NCI-H748 (cell line): Measurements from ENCODE around the gene ZGRF1.
"Not testable (repeated sequence)": the region's sequence is repeated elsewhere in the genome, so short reads cannot be mapped to it uniquely, and the experiment has no call there.

Experiments used
- DNase-seq: peaks from one replicate; lab custom pipeline; 2025; ENCODE audit not compliant: unreplicated experiment; lab: John Stamatoyannopoulos, UW

Gene ZGRF1

DNA sequence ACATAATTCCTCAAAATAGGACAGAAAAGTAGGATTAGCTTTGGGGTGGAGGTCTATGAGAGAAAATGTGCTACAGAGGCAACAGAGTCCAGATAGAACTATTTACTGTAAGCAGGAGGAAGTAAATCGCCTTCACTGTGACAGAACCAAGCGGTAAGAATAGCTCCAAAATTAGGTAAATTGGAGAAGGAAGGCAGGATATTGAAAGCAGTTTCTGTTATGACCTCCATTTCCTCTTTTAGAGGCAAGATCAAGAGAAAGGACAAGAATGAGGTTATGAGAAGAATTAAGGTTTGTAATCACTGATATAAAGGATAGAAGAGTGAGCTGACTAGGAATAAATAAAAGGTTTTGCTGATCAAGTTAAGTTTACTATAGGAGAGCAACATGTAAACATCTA is 76.6 kb downstream of the ZGRF1 start:
- DNase-seq = no peak

DNA sequence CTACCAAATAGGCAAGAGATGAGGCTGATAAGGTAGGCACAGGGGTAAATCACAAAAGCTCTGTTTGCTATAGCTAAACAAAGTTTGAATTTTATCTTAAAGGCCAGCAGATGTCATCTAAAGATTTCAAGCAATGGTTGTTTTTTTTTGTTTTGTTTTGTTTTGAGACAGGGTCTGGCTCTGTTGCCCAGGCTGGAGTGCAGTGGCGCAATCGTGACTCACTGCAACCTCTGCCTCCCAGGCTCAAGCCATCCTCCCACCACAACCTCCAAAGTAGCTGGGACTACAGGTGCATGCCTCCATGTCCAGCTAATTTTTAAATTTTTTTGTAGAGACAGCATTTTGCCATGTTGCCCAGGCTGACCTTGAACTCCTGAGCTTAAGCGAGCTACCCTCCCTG is 77.7 kb downstream of the ZGRF1 start:
- no peak for DNase-seq

DNA sequence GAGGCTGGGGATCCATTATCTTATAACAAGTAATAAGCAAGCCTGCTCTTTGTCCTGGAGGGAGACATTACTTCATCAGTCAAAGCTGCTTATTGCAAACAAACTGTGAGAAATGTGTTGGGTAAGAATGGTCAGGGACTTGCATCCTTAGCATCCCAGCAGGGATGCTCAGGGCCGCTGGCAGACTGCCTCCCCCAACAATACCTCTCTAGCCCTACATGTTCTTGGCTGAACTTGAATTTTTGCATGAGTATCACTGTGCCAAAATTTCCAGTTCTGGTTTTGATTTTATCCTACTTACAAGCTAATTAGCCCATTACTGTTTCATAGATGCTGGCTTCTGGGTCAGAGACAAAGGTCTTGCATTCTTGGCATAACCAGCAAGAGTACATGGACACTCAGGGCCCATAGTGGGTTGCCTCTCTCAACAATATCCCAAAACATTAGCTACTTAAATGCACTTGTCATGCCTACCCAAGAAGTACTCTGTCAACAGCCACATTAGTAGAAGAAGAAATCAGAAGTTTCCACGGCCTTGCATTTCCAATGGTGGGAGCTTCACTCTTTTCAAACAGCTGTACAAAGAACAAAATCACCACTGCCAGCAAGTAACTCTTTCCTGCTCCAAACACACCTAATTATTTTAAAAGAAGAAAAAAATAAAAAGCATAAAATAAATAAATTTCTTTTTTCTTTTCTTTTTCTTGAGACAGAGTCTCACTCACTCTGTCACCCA is 78.9 kb downstream of the ZGRF1 start:
- no peak for DNase-seq

DNA sequence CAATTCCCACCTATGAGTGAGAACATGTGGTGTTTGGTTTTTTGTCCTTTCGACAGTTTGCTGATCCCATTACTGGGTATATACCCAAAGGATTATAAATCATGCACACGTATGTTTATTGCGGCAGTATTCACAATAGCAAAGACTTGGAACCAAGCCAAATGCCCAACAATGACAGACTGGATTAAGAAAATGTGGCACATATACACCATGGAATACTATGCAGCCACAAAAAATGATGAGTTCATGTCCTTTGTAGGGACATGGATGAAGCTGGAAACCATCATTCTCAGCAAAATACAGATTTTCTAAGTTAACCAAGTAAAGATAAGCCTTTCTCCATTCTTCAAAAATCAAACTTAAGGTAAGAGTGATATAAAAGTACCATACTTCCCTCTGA is 82.4 kb downstream of the ZGRF1 start:
- DNase-seq = not testable (repeated sequence)

DNA sequence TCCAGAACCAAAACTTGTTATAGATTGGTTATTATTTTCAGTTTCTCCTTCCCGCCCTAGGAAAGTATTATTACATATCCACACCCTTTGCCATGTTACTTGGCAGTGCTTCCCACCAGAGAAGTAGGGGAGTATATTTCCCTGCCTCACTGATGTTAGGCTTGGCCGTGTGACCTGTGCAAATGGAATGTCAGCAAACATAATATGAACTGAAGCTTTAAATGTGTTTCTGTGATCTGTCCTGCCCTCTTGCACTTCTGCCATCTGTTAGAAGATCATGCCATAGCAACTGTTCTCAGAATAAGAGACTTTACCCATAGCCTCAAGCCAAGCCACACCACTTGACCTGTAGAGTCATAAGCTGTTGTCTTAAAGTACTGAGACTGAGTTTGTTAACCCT is 84.0 kb downstream of the ZGRF1 start:
- DNase-seq = no peak

DNA sequence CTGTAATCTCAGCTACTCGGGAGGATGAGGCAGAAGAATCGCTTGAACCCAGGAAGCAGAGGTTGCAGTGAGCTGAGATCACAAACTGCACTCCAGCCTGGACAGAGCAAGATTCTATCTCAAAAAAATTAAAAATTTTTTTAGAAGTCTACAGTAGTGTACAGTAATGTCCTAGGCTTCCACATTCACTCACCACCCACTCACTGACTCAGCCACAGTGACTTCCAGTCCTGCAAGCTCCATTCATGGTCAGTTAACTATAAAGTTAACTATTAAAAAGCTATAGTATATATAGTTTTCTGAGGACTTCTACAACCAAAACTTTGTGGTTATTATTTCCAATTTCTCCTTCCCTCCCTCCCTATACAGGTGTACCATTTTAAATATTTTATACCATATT is 86.0 kb downstream of the ZGRF1 start:
- DNase-seq = no peak

DNA sequence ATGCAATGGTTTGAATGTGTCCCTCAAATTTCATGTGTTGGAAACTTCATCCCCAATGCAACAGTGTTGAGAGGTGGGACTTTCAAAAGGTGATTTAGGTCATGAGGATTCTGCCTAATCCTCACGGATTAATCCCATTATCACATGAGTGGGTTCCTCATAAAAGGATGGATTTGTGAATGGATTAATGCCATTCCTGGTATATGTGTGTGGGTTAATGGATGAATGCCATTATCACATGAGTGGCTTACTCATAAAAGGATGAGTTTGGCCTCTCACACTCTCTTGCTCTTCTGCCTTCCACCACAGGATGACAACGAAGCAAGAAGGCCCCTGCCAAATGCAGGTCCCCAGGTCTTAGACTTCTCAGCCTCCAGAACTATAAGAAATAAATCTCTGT is 90.2 kb downstream of the ZGRF1 start:
- DNase-seq = no peak

DNA sequence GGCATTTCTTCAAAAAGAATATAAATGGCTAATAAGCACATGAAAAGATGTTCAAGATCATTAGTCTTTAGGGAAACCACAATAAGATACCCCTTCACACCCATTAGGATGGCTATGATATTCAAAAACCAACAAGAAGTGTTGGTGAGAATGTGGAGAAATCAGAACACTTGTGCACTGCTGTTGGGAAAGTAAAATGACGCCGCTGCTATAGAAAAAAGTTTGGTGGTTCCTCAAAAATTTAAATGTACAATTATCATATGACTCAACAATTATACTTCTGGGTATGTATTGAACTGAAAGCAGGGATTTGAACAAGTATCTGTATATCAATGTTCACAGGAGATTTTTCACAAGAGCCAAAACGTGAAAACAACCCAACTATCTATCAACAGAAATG is 91.4 kb downstream of the ZGRF1 start:
- no peak for DNase-seq

DNA sequence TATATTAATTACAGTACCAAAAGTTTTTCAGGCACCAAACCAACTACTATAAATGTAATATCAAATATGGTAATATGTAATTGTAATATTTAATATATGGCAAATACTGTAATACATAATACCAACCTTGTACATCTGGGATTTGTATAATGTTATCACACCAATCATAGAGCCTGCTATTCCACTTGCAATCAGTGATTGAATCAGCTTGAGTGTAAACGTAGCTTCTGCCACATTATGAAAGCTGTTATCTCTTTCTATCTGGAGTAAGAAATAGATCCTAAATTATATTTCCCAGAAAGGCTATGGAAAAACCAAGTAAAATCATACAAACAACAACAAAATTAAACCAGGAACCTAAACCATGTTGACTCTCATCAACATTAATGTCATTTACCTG is 96.0 kb downstream of the ZGRF1 start:
- no peak for DNase-seq

DNA sequence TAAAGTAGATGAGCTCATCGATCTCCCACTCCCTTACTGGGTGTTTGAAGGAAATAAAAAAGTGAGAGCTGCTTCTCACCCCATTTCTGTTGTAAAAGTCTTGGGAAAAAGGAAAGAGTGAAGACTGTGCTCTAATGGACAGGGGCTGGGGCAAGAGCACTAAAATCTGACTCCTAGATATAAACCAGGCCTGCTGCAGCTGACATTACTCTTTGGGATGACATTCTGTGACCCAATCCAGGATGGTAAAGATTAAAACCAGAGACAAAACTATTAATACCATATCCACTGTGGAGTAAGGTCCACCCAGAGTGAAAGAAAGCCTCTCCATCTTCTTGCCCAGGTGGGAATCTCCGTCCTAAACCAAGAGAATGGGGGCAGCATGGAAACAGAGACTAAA is 100.6 kb downstream of the ZGRF1 start:
- no peak for DNase-seq

DNA sequence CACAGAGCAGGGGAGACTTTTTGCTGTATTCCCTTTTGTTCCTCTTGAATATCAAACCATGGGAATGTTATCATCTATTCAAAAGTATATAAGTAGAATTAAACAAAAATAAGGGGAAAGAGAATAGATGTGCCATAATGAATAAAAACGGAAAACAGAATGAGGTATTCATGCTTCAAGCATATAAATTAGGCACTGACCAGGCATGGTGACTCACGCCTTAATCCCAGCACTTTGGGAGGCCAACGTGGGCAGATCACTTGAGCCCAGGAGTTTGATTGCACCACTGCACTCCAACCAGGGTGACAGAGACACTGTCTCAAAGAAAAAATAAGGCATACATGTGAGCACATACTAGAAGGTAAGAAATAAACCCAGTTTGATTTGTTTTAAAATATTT is 104.4 kb downstream of the ZGRF1 start:
- DNase-seq = no peak

DNA sequence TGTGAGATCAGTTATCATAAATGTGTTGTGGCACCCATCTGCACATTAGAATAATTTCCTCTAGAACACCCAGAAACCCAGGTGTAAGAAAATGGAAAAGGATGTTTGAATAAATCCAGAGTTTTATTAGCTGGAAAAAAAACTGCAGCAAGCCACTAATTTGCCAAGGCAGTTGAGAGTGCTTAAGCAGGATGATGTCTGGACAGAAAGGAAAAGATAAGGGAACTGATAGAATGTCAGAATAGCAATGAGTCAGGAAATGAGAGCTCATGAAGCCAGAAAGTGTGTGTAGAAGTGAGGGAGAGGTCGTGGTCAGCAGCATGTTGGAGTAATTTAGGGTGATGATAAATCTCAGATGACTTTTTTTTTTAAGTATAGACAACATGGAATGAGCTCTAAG is 105.6 kb downstream of the ZGRF1 start:
- no peak for DNase-seq

DNA sequence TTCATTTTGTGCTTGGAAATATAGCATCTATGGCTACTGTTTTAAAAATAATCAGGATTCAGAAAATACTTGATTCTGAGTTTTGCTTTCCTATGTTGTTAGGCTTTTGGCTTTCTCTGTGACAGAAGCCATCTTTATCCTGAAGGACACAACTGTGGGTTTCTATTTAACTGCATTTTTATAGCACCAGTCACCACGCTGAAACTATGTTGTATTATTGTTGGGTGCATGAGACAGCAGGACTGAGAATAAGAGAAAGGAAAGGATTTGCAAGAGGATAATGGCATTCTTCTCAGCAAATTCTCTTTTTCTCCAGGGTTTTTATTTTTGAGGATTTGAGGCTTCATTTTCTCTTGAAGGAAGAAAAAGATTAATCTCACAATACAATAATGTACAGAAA is 110.6 kb downstream of the ZGRF1 start:
- no peak for DNase-seq

DNA sequence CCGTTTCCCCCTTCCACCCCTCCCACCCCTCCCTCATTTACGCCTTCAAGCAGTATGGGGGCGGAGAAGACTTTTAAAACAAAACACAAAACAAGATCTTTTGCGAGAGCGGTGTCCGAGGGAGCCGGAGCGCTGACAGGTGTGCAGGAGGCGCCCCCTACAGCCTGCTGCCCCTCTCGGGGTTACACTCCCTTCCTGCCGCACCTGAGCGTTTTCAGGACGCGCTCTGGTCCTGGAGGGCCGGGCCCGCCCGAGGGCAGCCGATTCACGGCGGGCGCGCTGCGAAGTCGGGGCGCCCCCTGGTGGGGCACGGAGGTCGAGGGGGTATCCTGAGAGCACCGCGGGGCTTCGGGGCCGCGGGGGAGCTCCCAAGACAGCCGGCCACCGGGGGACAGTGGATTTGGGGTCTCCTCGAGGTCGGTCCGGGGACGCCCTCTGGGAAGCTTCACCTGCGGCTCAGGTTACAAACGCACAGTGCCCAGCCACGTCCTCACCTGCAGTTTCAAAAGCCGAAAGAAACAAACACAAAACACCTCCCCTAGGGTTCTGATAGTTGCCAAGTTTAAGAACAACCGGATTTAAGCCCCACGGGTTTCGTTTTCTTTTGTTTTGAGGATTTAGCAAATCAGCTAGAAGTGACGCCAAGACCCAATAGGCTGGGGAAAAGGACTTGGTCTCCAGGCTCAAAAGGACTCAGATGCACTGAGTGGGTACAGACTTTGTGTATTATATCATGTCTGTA is 112.8 kb downstream of the ZGRF1 start:
- peak; percentile 88 for DNase-seq

DNA sequence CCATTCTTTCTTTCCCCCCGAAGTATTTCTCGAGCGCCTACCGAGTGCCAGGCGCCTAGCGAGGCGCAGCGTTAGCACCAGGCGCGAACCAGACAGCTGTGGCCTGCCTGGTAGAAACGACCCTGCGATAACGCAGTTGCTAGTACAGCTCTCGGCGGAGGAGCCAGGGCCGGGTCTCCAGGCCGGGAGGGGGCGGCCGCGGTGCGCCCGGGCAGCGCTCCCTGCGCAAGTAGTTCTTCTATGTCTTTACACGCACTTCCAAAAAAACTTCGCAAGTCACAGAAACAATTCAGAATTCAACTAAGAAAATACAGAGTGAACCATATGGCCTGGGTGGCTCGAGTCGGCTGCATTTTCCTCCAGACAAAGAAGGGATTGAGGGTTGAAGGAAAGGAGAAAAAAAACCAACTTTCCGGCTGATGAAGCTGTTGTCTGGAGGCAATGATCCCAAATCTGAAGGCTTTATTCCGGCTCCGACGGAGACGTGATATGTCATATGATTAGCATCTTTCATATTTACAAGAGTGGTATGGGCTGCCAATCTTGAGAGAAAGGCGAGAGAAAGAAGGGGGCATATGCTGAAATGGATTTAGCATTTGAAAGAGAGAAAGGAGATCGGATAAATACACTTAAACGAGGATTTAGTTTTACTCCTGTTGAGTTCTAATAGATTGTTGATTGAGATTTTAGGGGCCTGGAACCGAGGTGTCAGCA is 113.5 kb downstream of the ZGRF1 start:
- DNase-seq = no peak

DNA sequence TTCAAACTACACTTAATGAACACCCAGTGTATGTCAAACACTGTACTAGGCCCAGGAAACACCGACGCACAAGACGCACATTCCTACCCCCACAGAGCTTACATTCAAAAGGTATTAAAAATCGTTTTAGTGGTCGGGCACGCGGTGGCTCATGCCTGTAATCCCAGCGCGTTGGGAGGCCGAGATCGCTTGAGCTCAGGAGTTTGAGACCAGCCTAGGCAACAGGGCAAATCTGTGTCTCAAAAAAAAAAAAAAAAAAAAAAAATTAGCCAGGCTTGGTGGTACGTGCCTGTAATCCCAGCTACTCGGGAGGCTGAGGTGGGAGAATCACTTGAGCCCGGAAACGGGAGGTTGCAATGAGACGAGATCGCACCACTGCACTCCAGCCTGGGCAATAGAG is 114.3 kb downstream of the ZGRF1 start:
- not testable (repeated sequence) for DNase-seq

DNA sequence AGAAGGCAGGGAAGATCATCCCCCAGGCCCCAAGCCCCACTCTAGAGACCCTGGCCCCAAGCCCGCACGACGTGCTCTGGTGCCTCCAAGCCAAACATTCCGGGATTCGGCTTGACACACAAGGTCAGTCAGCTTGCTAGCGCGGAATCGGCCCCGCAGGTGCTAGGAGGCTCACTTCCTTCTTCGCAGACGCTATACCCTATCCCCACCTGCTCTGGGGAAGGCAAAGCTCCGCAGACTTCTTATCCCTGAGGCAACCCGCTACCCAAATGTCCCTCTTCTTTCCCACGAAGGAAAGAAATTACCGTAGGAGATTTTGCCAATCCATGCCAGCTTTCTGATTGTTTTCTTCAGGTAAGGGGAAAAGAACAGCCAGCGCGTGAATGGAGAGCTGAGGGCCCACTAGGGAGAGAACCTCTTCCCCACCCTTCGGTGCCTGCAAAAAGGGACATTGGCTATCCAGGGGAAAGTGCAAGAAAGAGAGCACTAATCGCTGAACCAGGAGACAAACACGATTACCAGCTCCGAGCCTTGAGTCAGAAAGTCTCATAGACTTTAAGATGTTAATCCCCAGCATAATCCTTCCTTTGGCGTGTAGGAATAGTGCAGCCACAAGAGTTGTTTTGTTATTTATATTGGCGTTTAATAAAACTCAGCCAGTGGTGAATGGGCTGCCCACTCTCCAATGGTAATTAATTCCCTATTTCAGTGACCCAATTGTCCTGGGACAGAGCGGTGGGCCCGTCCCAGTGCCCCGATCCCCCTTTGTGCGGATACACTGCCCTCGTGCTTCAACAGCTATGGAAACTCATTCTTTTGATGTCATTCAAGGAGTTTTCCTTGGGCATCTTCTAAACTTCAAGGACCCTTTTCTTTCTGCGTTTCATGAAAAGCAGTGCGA is 115.3 kb downstream of the ZGRF1 start:
- DNase-seq = peak; percentile 35

DNA sequence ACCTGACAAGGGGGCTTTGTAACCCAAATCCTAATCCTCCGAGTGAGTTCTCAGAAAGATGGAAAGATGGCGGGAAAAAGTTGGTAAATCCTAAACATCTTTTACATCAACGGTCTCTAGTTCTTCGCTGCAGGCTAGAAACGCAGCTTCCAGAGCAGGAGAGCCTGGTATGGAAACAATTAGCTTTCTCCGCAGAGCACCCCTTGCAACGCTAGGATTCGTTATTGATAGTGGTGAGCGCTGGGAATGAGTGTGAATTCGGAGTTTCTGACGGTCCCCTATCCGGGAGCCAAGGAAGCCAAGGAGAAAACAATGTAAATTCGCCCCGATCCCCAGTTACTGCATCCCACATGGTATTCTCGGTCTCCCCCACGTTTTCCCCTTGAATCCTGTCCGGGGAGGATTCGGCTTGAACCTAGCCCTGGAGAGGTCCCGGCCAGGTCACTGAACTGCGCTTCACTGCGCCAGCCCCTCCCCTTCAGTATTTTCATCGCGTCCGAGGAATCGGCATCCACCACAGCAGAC is 116.0 kb downstream of the ZGRF1 start:
- DNase-seq = peak; percentile 14

DNA sequence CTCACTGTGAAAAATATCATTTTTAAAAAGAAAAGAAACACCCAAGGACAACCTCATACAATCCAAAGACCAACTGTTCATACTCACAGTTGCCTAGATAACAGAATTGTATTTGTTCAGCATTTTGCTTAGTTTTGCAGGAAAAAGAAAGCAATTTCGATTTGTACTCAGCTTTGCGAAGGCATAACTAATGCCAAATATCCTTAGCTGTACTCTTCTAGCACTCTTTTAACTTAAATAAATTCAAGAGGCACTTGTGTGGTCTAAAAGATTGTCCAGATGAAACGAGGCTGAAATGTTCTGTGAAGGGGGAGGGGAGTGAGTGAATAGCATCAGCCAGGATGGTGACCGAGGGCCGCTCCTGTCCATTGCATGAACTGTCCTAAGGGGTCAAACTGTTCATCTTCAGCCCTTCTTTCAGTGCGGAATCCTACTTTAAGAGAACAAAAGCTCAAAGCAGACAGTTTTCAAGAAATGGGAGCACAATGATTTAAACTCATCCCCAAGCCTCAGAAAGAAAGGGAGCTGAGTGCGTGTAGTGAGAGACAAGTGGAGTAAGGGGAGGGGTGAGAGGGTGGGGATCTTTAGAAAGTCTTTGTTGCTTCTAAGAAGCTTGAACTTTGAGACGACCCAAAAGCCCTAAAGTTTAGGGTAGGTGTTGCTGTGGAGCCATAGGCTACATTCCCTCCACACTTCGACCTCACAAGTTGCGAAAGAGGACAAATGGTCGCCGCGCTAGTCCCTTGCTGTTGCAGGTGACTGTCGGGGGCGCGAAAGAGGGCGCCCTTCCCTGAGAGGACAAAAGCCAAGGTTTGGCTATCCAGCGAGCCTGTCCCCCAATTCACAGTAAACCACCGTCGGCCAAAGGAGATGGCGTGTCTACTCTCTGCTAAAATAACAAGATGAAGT is 116.8 kb downstream of the ZGRF1 start:
- no peak for DNase-seq

DNA sequence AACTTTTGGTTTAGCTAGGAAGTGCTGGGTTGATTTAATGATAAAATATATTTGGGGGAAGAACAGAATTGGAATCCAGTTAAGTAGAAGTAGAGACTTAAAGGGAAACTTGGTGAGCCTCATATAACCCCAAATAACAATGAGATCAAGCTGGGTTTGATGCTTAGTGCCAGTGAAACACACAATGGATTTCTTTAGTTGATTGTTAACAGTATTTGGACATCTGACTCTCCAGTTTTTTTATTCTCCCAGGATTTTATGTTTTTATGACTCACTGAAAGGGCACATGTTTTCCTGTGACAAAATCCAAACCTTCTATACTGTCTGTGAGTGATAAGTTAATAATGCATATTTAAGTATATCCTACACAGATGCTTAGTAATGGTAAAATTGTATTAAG is 118.0 kb downstream of the ZGRF1 start:
- no peak for DNase-seq
